Activated CD4-positive, alpha-beta T cell treated with anti-CD3 and anti-CD28 coated beads, Interleukin-2, amount 50 U/mL, for 24 hours (primary cell): ENCODE data around the gene PIWIL1.

Experiments used
- DNase-seq, 2 donors: peaks; one replicate each; pipeline ENCODE4 v3.0.0-alpha.2; 2020; ENCODE audit warnings: low read depth in 1 of 2, low spot score in 1 of 2

Gene PIWIL1

GRCh38 chr12:130336723-130337487, 782 bp upstream of the PIWIL1 start:
- DNase-seq, result no peak

GRCh38 chr12:130338794-130339601, 1.3 kb downstream of the PIWIL1 start:
- DNase-seq, result no peak

GRCh38 chr12:130339951-130340350, 2.3 kb downstream of the PIWIL1 start:
- DNase-seq, result no peak

GRCh38 chr12:130342442-130342841, 4.8 kb downstream of the PIWIL1 start:
- no peak for DNase-seq

- no peak for DNase-seq
Measured at GRCh38 chr12:130342842-130343241, 5.2 kb downstream of the PIWIL1 start.

GRCh38 chr12:130344529-130344928, 6.8 kb downstream of the PIWIL1 start:
- DNase-seq, result no peak

- no peak for DNase-seq
Measured at GRCh38 chr12:130345292-130345691, 7.6 kb downstream of the PIWIL1 start.

- DNase-seq, result no peak
Measured at GRCh38 chr12:130347588-130347987, 9.9 kb downstream of the PIWIL1 start.

- DNase-seq, result no peak
Measured at GRCh38 chr12:130350715-130351114, 13.0 kb downstream of the PIWIL1 start.

GRCh38 chr12:130351326-130351725, 13.6 kb downstream of the PIWIL1 start:
- no peak for DNase-seq

GRCh38 chr12:130353081-130353480, 15.4 kb downstream of the PIWIL1 start:
- DNase-seq, result no peak

- no peak for DNase-seq
Measured at GRCh38 chr12:130354407-130354806, 16.7 kb downstream of the PIWIL1 start.

GRCh38 chr12:130356222-130356621, 18.5 kb downstream of the PIWIL1 start:
- no peak for DNase-seq

GRCh38 chr12:130357241-130357640, 19.6 kb downstream of the PIWIL1 start:
- no peak for DNase-seq

- DNase-seq, result no peak
Measured at GRCh38 chr12:130357729-130358330, 20.1 kb downstream of the PIWIL1 start.

- DNase-seq, result no peak
Measured at GRCh38 chr12:130362060-130362459, 24.4 kb downstream of the PIWIL1 start.

GRCh38 chr12:130364578-130364977, 26.9 kb downstream of the PIWIL1 start:
- no peak for DNase-seq

GRCh38 chr12:130366159-130366558, 28.5 kb downstream of the PIWIL1 start:
- no peak for DNase-seq

GRCh38 chr12:130367003-130367402, 29.3 kb downstream of the PIWIL1 start:
- DNase-seq, result no peak

- no peak for DNase-seq
Measured at GRCh38 chr12:130367523-130367922, 29.8 kb downstream of the PIWIL1 start.

- no peak for DNase-seq
Measured at GRCh38 chr12:130369816-130370215, 32.1 kb downstream of the PIWIL1 start.

- no peak for DNase-seq
Measured at GRCh38 chr12:130371296-130371695, 33.6 kb downstream of the PIWIL1 start.
